ENCODE results near the gene CD2AP. TPM values are rescaled to one million over a fixed set of nuclear protein-coding genes. Genes with fewer than 3 reads are reported as not detected.
"Not testable (repeated sequence)": the region's sequence is repeated elsewhere in the genome, so short reads cannot be mapped to it uniquely, and the experiment has no call there.

The CD2AP gene
- polyA plus RNA-seq, 1 experiment = 12.5 TPM

GRCh38 chr6:47545223-47545622, 67.6 kb downstream of the CD2AP start:
- no peak for TF ChIP-seq CTCF (IDR thresholded peaks at IDR 0.05; ENCODE audit: low read depth, low read length)
- Histone ChIP-seq H3K4me3 (ENCODE audit: low read depth, low read length) (no peak overlapping the region), H3K27me3 (ENCODE audit: control insufficient read depth, insufficient read depth, low read length) (no peaks in the 10 kb centered on the region), H3K9me3 (ENCODE audit: control insufficient read depth, insufficient read depth, low read length) (no peaks in the 10 kb centered on the region), H3K27ac (ENCODE audit: low read depth, low read length) (no peak overlapping the region)
- DNase-seq (ENCODE audit: low read depth, low spot score) = no peak
- POLR2A ChIA-PET = no interaction called here
- CTCF ChIA-PET = no interaction called here

- ChIA-PET POLR2A (no interaction called here), CTCF (interaction anchor here (0.6 kb wide), 1 partner anchor 157 kb away, joined by 7 read pairs; no protein-coding TSS in a partner anchor)
- Histone ChIP-seq H3K4me3 (ENCODE audit: low read depth, low read length) (no peak overlapping the region), H3K9me3 (ENCODE audit: control insufficient read depth, insufficient read depth, low read length) (no peaks in the 10 kb centered on the region), H3K27me3 (ENCODE audit: control insufficient read depth, insufficient read depth, low read length) (no peaks in the 10 kb centered on the region), H3K27ac (ENCODE audit: low read depth, low read length) (no peak overlapping the region)
- TF ChIP-seq CTCF (IDR thresholded peaks at IDR 0.05; ENCODE audit: low read depth, low read length) = no peak
- DNase-seq (ENCODE audit: low read depth, low spot score) = no peak
Observed at GRCh38 chr6:47551670-47552069, 74.1 kb downstream of the CD2AP start.

GRCh38 chr6:47552319-47552718, 74.7 kb downstream of the CD2AP start:
- no peaks in the 10 kb centered on the region for H3K9me3 ChIP-seq (ENCODE audit: control insufficient read depth, insufficient read depth, low read length)
- no peak overlapping the region for H3K4me3 ChIP-seq (ENCODE audit: low read depth, low read length)
- no peaks in the 10 kb centered on the region for H3K27me3 ChIP-seq (ENCODE audit: control insufficient read depth, insufficient read depth, low read length)
- POLR2A ChIA-PET = no interaction called here
- TF ChIP-seq CTCF (IDR thresholded peaks at IDR 0.05; ENCODE audit: low read depth, low read length) = no peak
- no peak for DNase-seq (ENCODE audit: low read depth, low spot score)
- CTCF ChIA-PET = interaction anchor here (0.6 kb wide), 1 partner anchor 158 kb away, joined by 7 read pairs; no protein-coding TSS in a partner anchor
- H3K27ac ChIP-seq (ENCODE audit: low read depth, low read length) = no peak overlapping the region

GRCh38 chr6:47553243-47553642, 75.7 kb downstream of the CD2AP start:
- H3K27ac ChIP-seq (ENCODE audit: low read depth, low read length); H3K27me3 ChIP-seq (ENCODE audit: control insufficient read depth, insufficient read depth, low read length); DNase-seq (ENCODE audit: low read depth, low spot score); H3K9me3 ChIP-seq (ENCODE audit: control insufficient read depth, insufficient read depth, low read length); H3K4me3 ChIP-seq (ENCODE audit: low read depth, low read length); POLR2A ChIA-PET: not testable (repeated sequence)
- CTCF ChIA-PET = interaction anchor here (0.5 to 0.7 kb wide), 2 partner anchors 32 to 53 kb away, joined by 3 read pairs; no protein-coding TSS in a partner anchor

- H3K4me3 ChIP-seq (ENCODE audit: low read depth, low read length); H3K9me3 ChIP-seq (ENCODE audit: control insufficient read depth, insufficient read depth, low read length); DNase-seq (ENCODE audit: low read depth, low spot score); H3K27me3 ChIP-seq (ENCODE audit: control insufficient read depth, insufficient read depth, low read length); H3K27ac ChIP-seq (ENCODE audit: low read depth, low read length); CTCF ChIA-PET: not testable (repeated sequence)
- POLR2A ChIA-PET = interaction anchor here (0.7 kb wide), 1 partner anchor 448 kb away, joined by 3 read pairs; no protein-coding TSS in a partner anchor
Observed at GRCh38 chr6:47556459-47556858, 78.9 kb downstream of the CD2AP start.

- H3K27ac ChIP-seq (ENCODE audit: low read depth, low read length) = no peak overlapping the region
- ChIA-PET CTCF (interaction anchor here (1.2 kb wide), 1 partner anchor 149 kb away, joined by 3 read pairs; no protein-coding TSS in a partner anchor), POLR2A (interaction anchor here (0.7 kb wide), 1 partner anchor 86 kb away, joined by 3 read pairs; the partner anchor contains the start of gene CD2AP)
- no peak for DNase-seq (ENCODE audit: low read depth, low spot score)
- no peak overlapping the region for H3K4me3 ChIP-seq (ENCODE audit: low read depth, low read length)
- no peaks in the 10 kb centered on the region for H3K9me3 ChIP-seq (ENCODE audit: control insufficient read depth, insufficient read depth, low read length)
- no peaks in the 10 kb centered on the region for H3K27me3 ChIP-seq (ENCODE audit: control insufficient read depth, insufficient read depth, low read length)
- no peak for TF ChIP-seq CTCF (IDR thresholded peaks at IDR 0.05; ENCODE audit: low read depth, low read length)
Observed at GRCh38 chr6:47563162-47563561, 85.6 kb downstream of the CD2AP start.

- H3K9me3 ChIP-seq (ENCODE audit: control insufficient read depth, insufficient read depth, low read length); DNase-seq (ENCODE audit: low read depth, low spot score); H3K4me3 ChIP-seq (ENCODE audit: low read depth, low read length); H3K27me3 ChIP-seq (ENCODE audit: control insufficient read depth, insufficient read depth, low read length); POLR2A ChIA-PET; H3K27ac ChIP-seq (ENCODE audit: low read depth, low read length): not testable (repeated sequence)
- CTCF ChIA-PET = interaction anchor here (0.5 kb wide), 1 partner anchor 11 kb away, joined by 5 read pairs; no protein-coding TSS in a partner anchor
Observed at GRCh38 chr6:47566602-47567001, 89.0 kb downstream of the CD2AP start.
